Esophagus (tissue), 2 donors: ENCODE measurements around the gene GNAO1. TPM values are rescaled to one million over a fixed set of nuclear protein-coding genes. Genes with fewer than 3 reads are reported as not detected.
A peak's percentile ranks its signal among the peaks of the same experiment; 100 is the strongest.

Experiments
- H3K27ac ChIP-seq, 2 donors: one replicate each; pipeline ENCODE4 v1.5.1; 2013; ENCODE audit warnings: low read depth in 2 of 2, mild to moderate bottlenecking in 2 of 2, inconsistent platforms in 1 of 2, low read length in 1 of 2, moderate library complexity in 1 of 2
- H3K27me3 ChIP-seq, 2 donors: one replicate each; pipeline ENCODE4 v1.6.1; 2013; ENCODE audit warnings: low read length in 2 of 2, control low read depth in 1 of 2, mild to moderate bottlenecking in 1 of 2; ENCODE audit not compliant: insufficient read depth in 2 of 2, control insufficient read depth in 1 of 2
- H3K36me3 ChIP-seq, 2 donors: one replicate each; pipeline ENCODE4 v1.6.1; 2013; ENCODE audit warnings: low read length in 1 of 2; ENCODE audit not compliant: control insufficient read depth in 2 of 2, insufficient read depth in 2 of 2
- H3K4me1 ChIP-seq, 2 donors: one replicate each; pipeline ENCODE4 v1.6.1; 2013; ENCODE audit warnings: low read length in 1 of 2; ENCODE audit not compliant: control insufficient read depth in 2 of 2, insufficient read depth in 2 of 2
- H3K4me3 ChIP-seq, 2 donors: one replicate each; pipeline ENCODE4 v1.5.1; 2013; ENCODE audit warnings: low read length in 2 of 2, mild to moderate bottlenecking in 2 of 2, low read depth in 1 of 2, moderate library complexity in 1 of 2
- H3K9me3 ChIP-seq, 2 donors: one replicate each; pipeline ENCODE4 v1.6.1; 2013; ENCODE audit warnings: mild to moderate bottlenecking in 2 of 2, low read depth in 1 of 2, low read length in 1 of 2, moderate library complexity in 1 of 2; ENCODE audit not compliant: control insufficient read depth in 2 of 2, insufficient read depth in 1 of 2
- WGBS, 2 donors: extraction: QIAGEN DNeasy Blood & Tissue Kit; methylation state at CpG; one replicate each; pipeline ENCODE4 v1.1.7; 2013; 5-methylcytosine and 5-hydroxymethylcytosine counted together
- polyA plus RNA-seq, 2 donors: library from polyadenylated mRNA; stranded (reverse); fragments of 200-250 nt; gene quantifications; one replicate each; pipeline ENCODE4 v1.2.3, GENCODE V29; 2013
- donor health status: healthy with polysubstance abuse.
- donor health status: Bipolar disorder and iron deficiency.

GNAO1 gene
- polyA plus RNA-seq, 2 donors, result 0.75 to 1.0 TPM

DNA sequence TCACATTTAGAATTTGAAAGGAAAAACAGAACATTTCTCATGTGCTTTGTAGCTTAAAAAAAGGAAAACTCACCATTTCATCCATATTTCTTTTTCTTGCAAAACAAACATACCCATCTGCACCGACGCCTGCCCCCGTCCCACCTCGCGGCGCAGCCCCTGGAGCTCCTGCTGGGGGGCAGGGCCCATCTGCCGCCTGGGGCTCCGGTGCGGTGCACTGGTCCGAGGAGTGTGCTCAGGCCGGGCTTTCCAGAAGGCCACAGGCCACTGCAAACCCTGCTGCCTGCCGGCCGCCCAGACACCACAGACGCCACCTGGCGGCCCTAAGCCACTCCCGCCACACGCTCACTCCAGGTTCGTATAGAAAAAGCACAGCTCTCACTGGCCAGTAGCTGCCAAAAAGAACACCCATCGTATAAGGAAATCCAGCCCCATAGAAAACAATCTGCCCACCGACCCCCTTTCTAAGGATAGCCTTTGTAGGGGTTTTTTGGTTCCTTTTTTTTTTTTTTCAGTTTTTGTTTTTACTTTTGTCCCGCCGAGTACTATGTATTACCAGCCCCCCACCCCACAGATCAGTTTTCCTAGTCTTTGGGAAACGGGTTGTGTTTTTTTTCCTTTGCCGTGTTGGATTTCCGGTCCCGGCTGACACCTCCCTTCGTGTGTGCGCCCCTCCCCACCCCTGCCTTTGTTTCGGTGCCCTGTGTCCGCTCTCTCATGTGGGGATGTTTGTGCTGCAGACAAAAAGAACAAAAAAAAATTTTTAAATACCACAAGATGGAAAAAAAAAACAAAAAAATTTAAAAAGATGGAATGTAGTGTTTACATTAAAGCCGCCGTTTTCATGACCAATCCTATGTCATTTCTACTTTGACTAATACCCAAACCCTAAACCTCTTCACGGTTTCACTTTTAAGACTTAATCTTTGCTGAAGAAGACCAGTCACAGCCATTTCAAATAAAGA lies 165.3 kb downstream of the GNAO1 start:
- H3K36me3 ChIP-seq, result no peaks in the 10 kb centered on the region
- H3K4me3 ChIP-seq, result peak overlapping the region; percentile 35 to 47
- H3K4me1 ChIP-seq, result peaks cover 2 to 7% of the 10 kb centered on the region in 2 donors
- WGBS, 2 donors, result 2 to 4% methylated on average over 33 of the region's 33 CpGs
- H3K9me3 ChIP-seq, result no peaks in the 10 kb centered on the region
- H3K27ac ChIP-seq, result no peak overlapping the region
- no peaks in the 10 kb centered on the region for H3K27me3 ChIP-seq

GRCh38 chr16:56357241-56357764 lies 166.0 kb downstream of the GNAO1 start:
- Histone ChIP-seq H3K4me1 (peaks cover 2 to 7% of the 10 kb centered on the region in 2 donors), H3K9me3 (no peaks in the 10 kb centered on the region), H3K27ac (peak overlapping the region in 1 of 2 donors; percentile 14), H3K36me3 (peaks cover 0 to 4% of the 10 kb centered on the region in 2 donors), H3K4me3 (peak overlapping the region in 1 of 2 donors; percentile 47), H3K27me3 (no peaks in the 10 kb centered on the region)
- WGBS, 2 donors, result 60 to 63% methylated on average over 13 of the region's 13 CpGs

DNA sequence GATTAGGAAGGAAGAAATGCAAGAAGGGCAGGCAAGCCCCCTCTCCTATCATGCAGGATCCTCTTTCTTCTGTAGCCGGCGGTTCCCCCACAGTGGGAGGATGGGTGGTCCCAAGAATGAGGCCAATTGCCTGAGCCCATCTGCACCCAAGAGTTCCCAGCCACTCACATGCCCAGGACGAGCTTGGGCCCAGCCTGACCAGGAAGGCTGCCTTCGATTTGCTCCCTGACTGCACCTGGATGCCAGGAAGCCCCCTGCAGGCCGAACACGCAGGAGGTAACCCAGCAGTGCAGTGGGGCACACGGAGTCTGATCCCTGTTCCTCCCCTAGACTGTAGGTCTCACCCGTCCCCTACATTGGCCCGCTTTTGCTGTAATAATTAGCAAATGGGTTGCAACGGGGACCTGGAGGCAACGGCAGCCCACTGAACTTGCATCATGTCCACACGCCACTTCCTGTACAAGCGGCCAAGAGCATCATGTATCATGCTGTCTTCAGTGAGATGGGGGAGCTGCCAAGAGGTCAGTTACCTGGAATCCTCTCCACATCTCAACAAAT lies 166.6 kb downstream of the GNAO1 start:
- peaks cover 5 to 9% of the 10 kb centered on the region in 2 donors for H3K36me3 ChIP-seq
- WGBS, 2 donors, result 84 to 87% methylated on average over 13 of the region's 13 CpGs
- no peak overlapping the region for H3K4me3 ChIP-seq
- H3K27ac ChIP-seq, result peak overlapping the region in 1 of 2 donors; percentile 14
- no peaks in the 10 kb centered on the region for H3K27me3 ChIP-seq
- peaks cover 2 to 7% of the 10 kb centered on the region in 2 donors for H3K4me1 ChIP-seq
- no peaks in the 10 kb centered on the region for H3K9me3 ChIP-seq

DNA sequence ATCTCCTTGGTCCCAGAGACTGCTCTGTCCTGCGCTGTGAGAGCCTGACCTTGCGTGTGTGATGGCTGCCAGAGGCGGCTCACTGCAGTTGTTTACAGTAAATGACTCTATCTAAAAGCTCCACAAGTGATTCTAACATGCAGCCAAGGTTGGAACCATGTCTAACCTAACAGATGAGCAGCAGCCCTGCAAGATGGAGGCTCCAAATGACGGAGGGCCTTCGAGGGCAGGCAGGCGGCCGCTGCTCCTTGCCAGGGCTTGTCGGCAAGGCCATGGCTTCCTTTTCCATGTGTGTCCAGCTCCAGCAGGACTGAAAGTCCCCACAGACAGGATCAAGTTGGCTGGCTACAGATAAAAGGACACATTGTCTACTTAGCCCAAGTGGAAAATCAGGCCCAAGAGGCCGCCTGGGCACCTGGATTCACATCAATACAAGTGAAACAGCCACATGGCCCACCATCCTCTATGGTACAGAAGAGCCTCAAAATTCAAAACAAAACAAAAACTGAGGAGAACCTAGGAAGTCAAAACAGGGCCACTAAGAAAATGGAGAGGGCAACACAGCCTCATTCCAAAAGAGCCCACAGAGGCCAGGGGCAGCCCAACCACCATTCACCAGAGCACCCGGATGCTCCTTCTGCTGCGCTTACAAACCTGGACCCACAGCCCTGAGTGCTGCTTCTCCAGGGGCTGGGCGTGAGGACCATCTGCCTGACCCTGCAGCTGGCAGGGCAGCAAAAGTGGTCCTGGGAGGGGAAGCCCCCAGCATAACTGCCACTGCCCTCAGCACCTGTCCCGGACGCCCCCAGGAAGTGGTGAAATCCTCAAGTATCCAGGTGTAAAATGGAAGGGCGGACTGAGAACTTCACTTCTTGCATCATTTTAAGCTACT lies 169.1 kb downstream of the GNAO1 start:
- no peak overlapping the region for H3K27ac ChIP-seq

DNA sequence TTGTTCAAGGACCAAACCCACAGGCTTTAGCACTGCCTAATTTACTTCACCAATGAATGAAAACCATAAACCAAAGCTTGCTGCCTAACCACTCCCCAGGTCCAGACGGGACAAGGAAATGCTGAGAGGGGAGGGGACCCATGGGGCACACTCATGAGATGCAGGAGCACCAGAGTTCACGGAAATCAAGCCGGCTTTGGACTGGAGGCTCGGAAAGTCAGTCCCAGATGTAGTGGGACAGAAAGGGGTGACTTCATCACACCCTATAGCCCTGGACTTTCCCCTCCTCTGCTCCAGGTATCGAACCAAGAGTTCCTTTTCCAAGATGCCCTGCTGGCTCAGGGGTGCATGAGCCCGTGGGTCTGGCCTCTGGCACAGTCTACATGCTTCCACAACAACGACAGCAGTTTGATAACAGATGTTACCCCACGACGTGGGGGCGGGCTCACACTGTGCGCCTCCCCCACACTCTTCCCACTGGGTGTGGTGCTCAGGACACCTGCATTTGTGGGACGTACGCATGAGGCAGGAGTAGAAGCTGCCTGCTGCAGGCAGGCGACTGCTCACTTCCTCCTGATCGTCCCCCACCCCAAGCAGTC lies 170.9 kb downstream of the GNAO1 start:
- Histone ChIP-seq H3K9me3 (no peaks in the 10 kb centered on the region), H3K4me1 (peaks cover 0 to 2% of the 10 kb centered on the region in 2 donors), H3K4me3 (no peak overlapping the region), H3K27me3 (no peaks in the 10 kb centered on the region), H3K36me3 (peaks cover 12 to 37% of the 10 kb centered on the region in 2 donors), H3K27ac (no peak overlapping the region)
- 73 to 79% methylated on average over 15 of the region's 15 CpGs for WGBS, 2 donors

More for the DNA sequence above, 169.1 kb downstream of the GNAO1 start:
- H3K4me3 ChIP-seq, result no peak overlapping the region
- no peaks in the 10 kb centered on the region for H3K27me3 ChIP-seq
- peaks cover 2 to 4% of the 10 kb centered on the region in 2 donors for H3K4me1 ChIP-seq
- no peaks in the 10 kb centered on the region for H3K9me3 ChIP-seq
- peaks cover 12 to 27% of the 10 kb centered on the region in 2 donors for H3K36me3 ChIP-seq
- 94 to 97% methylated on average over 15 of the region's 15 CpGs for WGBS, 2 donors

- no peaks in the 10 kb centered on the region for H3K4me1 ChIP-seq
- peaks cover 13 to 39% of the 10 kb centered on the region in 2 donors for H3K36me3 ChIP-seq
- WGBS, 2 donors, result 94 to 96% methylated on average over 17 of the region's 17 CpGs
- no peaks in the 10 kb centered on the region for H3K9me3 ChIP-seq
- no peak overlapping the region for H3K27ac ChIP-seq
- no peaks in the 10 kb centered on the region for H3K27me3 ChIP-seq
- H3K4me3 ChIP-seq, result no peak overlapping the region
These were observed 171.4 kb downstream of the GNAO1 start for GRCh38 chr16:56362706-56363105.

DNA sequence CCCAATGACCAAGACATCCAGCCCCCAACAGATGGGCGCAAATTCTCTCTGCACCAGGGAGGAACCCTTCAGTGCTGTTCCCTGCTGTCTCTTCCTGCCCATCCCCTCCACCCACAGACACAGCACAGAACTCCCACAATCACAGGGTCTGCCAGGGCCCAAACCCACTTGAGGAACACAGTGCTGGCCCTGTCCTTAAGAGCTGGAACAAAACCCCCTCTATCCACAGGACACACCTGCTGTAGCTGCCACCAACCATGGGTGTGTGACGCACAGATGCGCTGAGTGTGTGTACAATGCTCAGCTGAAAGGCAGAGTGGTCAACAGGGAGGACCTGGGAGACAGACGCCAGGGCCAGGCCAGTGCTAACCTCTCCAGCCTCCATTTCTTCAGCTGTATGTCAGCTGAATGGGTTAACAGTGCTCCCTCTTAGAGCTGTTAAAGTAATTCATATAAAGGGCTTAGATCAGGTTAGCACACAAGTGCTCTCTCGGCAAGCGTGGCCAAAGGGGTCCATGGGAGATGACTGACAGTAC lies 172.0 kb downstream of the GNAO1 start:
- Histone ChIP-seq H3K4me1 (no peaks in the 10 kb centered on the region), H3K36me3 (peaks cover 17 to 39% of the 10 kb centered on the region in 2 donors), H3K4me3 (no peak overlapping the region), H3K27me3 (no peaks in the 10 kb centered on the region), H3K27ac (no peak overlapping the region), H3K9me3 (no peaks in the 10 kb centered on the region)
- WGBS, 2 donors, result 96 to 97% methylated on average over 6 of the region's 6 CpGs

GRCh38 chr16:56363781-56364565 lies 172.7 kb downstream of the GNAO1 start:
- Histone ChIP-seq H3K9me3 (no peaks in the 10 kb centered on the region), H3K4me3 (no peak overlapping the region), H3K36me3 (peaks cover 17 to 39% of the 10 kb centered on the region in 2 donors), H3K27me3 (no peaks in the 10 kb centered on the region), H3K4me1 (no peaks in the 10 kb centered on the region), H3K27ac (no peak overlapping the region)
- 96% methylated on average over 26 of the region's 26 CpGs for WGBS, 2 donors
